Mesendoderm (in vitro differentiated cells): ENCODE measurements around the gene PTPRD.

Experiments used
- DNase-seq: peaks from one replicate; pipeline ENCODE4 v3.0.0; 2013
- H2AK5ac ChIP-seq: 2 replicates; pipeline ENCODE4 v1.6.1; 2013; ENCODE audit warnings: low read length, inconsistent platforms
- H2BK120ac ChIP-seq: 2 replicates; pipeline ENCODE4 v1.6.1; 2013; ENCODE audit warnings: low read depth, mild to moderate bottlenecking, low read length, moderate library complexity, mixed read lengths
- H2BK15ac ChIP-seq: replicated peaks from 2 replicates; pipeline ENCODE4 v1.6.1; 2013; ENCODE audit warnings: low read depth, mild to moderate bottlenecking, moderate library complexity
- H2BK5ac ChIP-seq: 2 replicates; pipeline ENCODE4 v1.6.1; 2013; ENCODE audit warnings: low read length, inconsistent platforms
- H3K18ac ChIP-seq: 2 replicates; pipeline ENCODE4 v1.6.1; 2013; ENCODE audit warnings: mild to moderate bottlenecking, low read length, mixed read lengths
- H3K23ac ChIP-seq: one replicate; pipeline ENCODE4 v1.6.1; 2013; ENCODE audit warnings: low read length
- H3K27ac ChIP-seq: 2 replicates; pipeline ENCODE4 v1.5.1; 2013; ENCODE audit warnings: low read depth, mild to moderate bottlenecking, inconsistent platforms, low read length, moderate library complexity
- H3K27me3 ChIP-seq: 2 replicates; pipeline ENCODE4 v1.6.1; 2013; ENCODE audit warnings: low read length, control low read depth, mild to moderate bottlenecking, inconsistent platforms; ENCODE audit not compliant: insufficient read depth, poor library complexity
- H3K36me3 ChIP-seq: 2 replicates; pipeline ENCODE4 v1.6.1; 2013; ENCODE audit warnings: low read length, inconsistent platforms; ENCODE audit not compliant: control insufficient read depth, insufficient read depth
- H3K4ac ChIP-seq: one replicate; pipeline ENCODE4 v1.6.1; 2013; ENCODE audit warnings: low read depth, mild to moderate bottlenecking, low read length, moderate library complexity
- H3K4me1 ChIP-seq: 2 replicates; pipeline ENCODE4 v1.6.1; 2013; ENCODE audit warnings: low read depth, low read length, inconsistent platforms; ENCODE audit not compliant: control insufficient read depth
- H3K4me2 ChIP-seq: 2 replicates; pipeline ENCODE4 v1.6.1; 2013; ENCODE audit warnings: low read length
- H3K4me3 ChIP-seq: 2 replicates; pipeline ENCODE4 v1.5.1; 2013; ENCODE audit warnings: mild to moderate bottlenecking, low read length
- H3K56ac ChIP-seq: one replicate; pipeline ENCODE4 v1.6.1; 2013; ENCODE audit warnings: low read length
- H3K79me1 ChIP-seq: 2 replicates; pipeline ENCODE4 v1.6.1; 2013; ENCODE audit warnings: low read length, inconsistent platforms
- H3K79me2 ChIP-seq: 2 replicates; pipeline ENCODE4 v1.6.1; 2013; ENCODE audit warnings: mild to moderate bottlenecking, low read length; ENCODE audit not compliant: control insufficient read depth, insufficient read depth
- H3K9ac ChIP-seq: 2 replicates; pipeline ENCODE4 v1.6.1; 2013; ENCODE audit warnings: low read length, inconsistent platforms
- H4K5ac ChIP-seq: one replicate; pipeline ENCODE4 v1.6.1; 2013; ENCODE audit warnings: low read length
- H4K8ac ChIP-seq: one replicate; pipeline ENCODE4 v1.6.1; 2013; ENCODE audit warnings: low read depth, mild to moderate bottlenecking, control low read depth, low read length, moderate library complexity
- WGBS: extraction: QIAGEN DNeasy Blood & Tissue Kit; methylation state at CpG from one replicate; pipeline ENCODE4 v1.1.7; 2013; ENCODE audit warnings: low lambda C conversion rate, missing lambda C conversion rate; ENCODE audit not compliant: insufficient coverage; ENCODE audit errors: extremely low coverage; 5-methylcytosine and 5-hydroxymethylcytosine counted together

The PTPRD gene

DNA sequence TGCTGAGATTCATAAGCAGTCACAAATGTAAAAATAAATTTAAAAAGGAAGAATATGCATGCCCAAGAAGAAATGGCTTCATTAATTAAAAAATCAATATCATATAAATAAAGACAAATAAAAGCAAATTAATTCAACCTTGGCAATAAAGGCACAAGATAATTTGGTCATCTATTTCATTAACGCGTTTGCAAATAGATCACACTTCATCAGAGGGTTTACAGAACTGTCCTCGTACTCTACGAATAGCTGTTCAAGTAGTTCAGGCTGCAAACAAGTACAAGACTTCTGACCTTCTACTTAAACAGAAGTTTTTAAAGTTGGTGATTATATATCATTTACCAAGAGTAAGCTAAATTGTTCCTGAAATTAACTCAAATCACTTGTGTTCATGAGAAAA lies 2038.0 kb downstream of the PTPRD start:
- Histone ChIP-seq H3K4ac (no peak overlapping the region), H3K9ac (no peak overlapping the region), H3K4me1 (peaks cover 3% of the 10 kb centered on the region), H3K79me1 (peaks cover 1% of the 10 kb centered on the region), H2BK15ac (no peak overlapping the region), H2BK120ac (no peak overlapping the region), H2AK5ac (no peak overlapping the region), H3K36me3 (no peaks in the 10 kb centered on the region), H3K79me2 (no peaks in the 10 kb centered on the region), H4K5ac (no peak overlapping the region), H4K8ac (no peak overlapping the region), H3K18ac (no peak overlapping the region), H3K4me3 (no peak overlapping the region), H2BK5ac (no peak overlapping the region), H3K27ac (no peak overlapping the region), H3K27me3 (no peaks in the 10 kb centered on the region), H3K56ac (no peak overlapping the region), H3K4me2 (no peak overlapping the region), H3K23ac (no peak overlapping the region)
- WGBS, result no CpG with 5 or more reads among the region's 4 CpGs
- DNase-seq, result no peak

DNA sequence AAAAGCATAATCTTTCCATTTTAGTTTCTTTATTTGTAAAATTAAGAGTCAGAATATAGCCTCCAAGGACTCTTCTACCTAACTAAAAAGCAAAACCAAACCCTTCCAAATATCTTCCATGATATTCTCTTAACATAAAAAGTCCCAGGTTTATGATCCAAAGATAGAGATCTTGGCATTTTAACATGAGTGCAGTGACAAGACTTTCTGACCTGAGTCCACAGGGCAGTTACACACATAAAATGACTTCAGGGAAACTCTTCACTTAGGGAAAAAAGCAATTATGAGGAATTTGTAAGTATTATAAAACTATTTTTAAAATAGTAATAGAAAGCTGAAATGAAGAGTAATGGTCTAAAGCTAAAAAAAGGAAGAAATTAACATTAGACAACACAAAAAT lies 2040.6 kb downstream of the PTPRD start:
- H3K9ac ChIP-seq, result no peak overlapping the region
- H3K27me3 ChIP-seq, result no peaks in the 10 kb centered on the region
- H3K79me1 ChIP-seq, result peaks cover 2% of the 10 kb centered on the region
- H3K4ac ChIP-seq, result no peak overlapping the region
- no peak overlapping the region for H4K5ac ChIP-seq
- no peak overlapping the region for H3K4me2 ChIP-seq
- no peak overlapping the region for H2BK15ac ChIP-seq
- H3K18ac ChIP-seq, result no peak overlapping the region
- no peaks in the 10 kb centered on the region for H3K4me1 ChIP-seq
- no peak overlapping the region for H2BK5ac ChIP-seq
- no peak overlapping the region for H3K4me3 ChIP-seq
- H3K79me2 ChIP-seq, result no peaks in the 10 kb centered on the region
- H3K36me3 ChIP-seq, result no peaks in the 10 kb centered on the region
- H2AK5ac ChIP-seq, result no peak overlapping the region
- H3K23ac ChIP-seq, result no peak overlapping the region
- H2BK120ac ChIP-seq, result no peak overlapping the region
- no peak overlapping the region for H3K27ac ChIP-seq
- H3K56ac ChIP-seq, result no peak overlapping the region
- no peak for DNase-seq
- H4K8ac ChIP-seq, result no peak overlapping the region

DNA sequence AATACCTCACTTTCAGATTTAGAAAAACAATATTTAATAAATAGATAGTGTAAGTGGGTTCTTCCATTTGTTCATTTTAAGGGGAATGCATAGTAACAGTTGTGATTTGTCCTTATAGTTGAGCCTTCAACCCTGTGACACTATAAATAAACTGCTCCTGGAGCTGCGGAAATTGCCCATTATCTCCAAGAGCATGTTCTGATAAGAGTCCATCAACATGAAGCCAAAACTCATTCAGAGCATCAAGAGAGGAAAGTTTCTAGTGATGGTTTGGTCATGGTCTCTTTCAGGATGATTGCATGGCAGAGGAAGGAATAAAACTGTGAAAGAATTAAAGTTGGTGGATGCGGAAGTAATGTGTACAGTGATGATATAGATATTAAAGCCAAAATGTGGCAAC lies 2041.2 kb downstream of the PTPRD start:
- no peak overlapping the region for H2BK120ac ChIP-seq
- H3K4me2 ChIP-seq, result no peak overlapping the region
- H3K4me1 ChIP-seq, result no peaks in the 10 kb centered on the region
- no peaks in the 10 kb centered on the region for H3K27me3 ChIP-seq
- H3K79me2 ChIP-seq, result no peaks in the 10 kb centered on the region
- no peak overlapping the region for H3K4ac ChIP-seq
- no peak overlapping the region for H4K5ac ChIP-seq
- no peak overlapping the region for H2AK5ac ChIP-seq
- no peak overlapping the region for H3K9ac ChIP-seq
- peak; percentile 22 for DNase-seq
- H2BK15ac ChIP-seq, result no peak overlapping the region
- no peak overlapping the region for H3K18ac ChIP-seq
- H3K56ac ChIP-seq, result no peak overlapping the region
- H4K8ac ChIP-seq, result no peak overlapping the region
- H3K79me1 ChIP-seq, result peaks cover 3% of the 10 kb centered on the region
- H3K36me3 ChIP-seq, result no peaks in the 10 kb centered on the region
- no peak overlapping the region for H3K23ac ChIP-seq
- H3K27ac ChIP-seq, result no peak overlapping the region
- no peak overlapping the region for H3K4me3 ChIP-seq
- H2BK5ac ChIP-seq, result no peak overlapping the region
- no CpG with 5 or more reads among the region's 2 CpGs for WGBS

DNA sequence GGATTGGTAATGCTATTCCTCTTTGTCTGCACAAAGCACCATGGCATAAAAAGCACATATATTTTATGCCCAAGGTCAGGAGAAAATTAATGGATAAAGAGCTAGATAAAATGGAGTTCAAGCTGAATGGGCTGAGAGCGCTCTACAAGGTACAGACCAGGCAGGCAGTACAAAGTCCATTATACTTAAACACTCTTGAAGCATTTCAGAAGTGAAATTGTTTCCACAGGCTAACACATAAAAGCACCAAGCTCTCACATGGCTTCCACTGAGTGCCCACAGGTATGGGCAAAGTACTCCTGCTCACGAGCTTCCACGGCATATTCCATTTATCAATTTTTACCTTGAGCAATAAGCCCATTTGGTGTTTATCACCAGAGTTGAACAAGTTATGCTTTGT lies 2042.0 kb downstream of the PTPRD start:
- H3K79me2 ChIP-seq, result no peaks in the 10 kb centered on the region
- H3K27ac ChIP-seq, result no peak overlapping the region

DNA sequence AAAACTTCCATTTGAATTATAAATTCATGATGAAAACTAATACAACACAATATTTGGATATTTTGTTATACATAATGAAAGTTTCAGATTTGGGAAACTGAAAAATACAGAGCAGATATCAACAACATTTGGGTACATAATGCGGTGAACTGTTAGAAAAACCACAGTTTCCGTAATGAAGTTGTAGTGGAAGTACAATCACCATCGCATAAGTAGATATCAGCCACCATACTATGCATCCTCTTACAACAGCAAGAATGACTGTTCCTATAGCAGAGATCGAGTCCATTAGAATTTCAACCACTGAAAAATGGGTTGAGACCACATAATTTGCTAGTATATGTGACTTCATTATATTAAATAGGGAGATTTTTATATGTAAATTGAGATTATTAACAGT lies 2043.0 kb downstream of the PTPRD start:
- H2BK5ac ChIP-seq, result no peak overlapping the region
- H3K36me3 ChIP-seq, result no peaks in the 10 kb centered on the region
- no peak overlapping the region for H2BK15ac ChIP-seq
- no peak for DNase-seq
- H3K4me2 ChIP-seq, result no peak overlapping the region
- no peak overlapping the region for H3K9ac ChIP-seq
- H2AK5ac ChIP-seq, result no peak overlapping the region
- peaks cover 2% of the 10 kb centered on the region for H3K79me1 ChIP-seq
- H3K79me2 ChIP-seq, result no peaks in the 10 kb centered on the region
- H3K18ac ChIP-seq, result no peak overlapping the region
- no CpG with 5 or more reads among the region's 4 CpGs for WGBS
- no peak overlapping the region for H2BK120ac ChIP-seq
- no peak overlapping the region for H3K4ac ChIP-seq
- H3K27me3 ChIP-seq, result no peaks in the 10 kb centered on the region
- no peak overlapping the region for H3K23ac ChIP-seq
- H3K4me1 ChIP-seq, result no peaks in the 10 kb centered on the region
- H4K8ac ChIP-seq, result no peak overlapping the region
- no peak overlapping the region for H3K4me3 ChIP-seq
- no peak overlapping the region for H3K56ac ChIP-seq
- no peak overlapping the region for H3K27ac ChIP-seq
- no peak overlapping the region for H4K5ac ChIP-seq

More for the DNA sequence above, 2042.0 kb downstream of the PTPRD start:
- H3K23ac ChIP-seq, result no peak overlapping the region
- H3K27me3 ChIP-seq, result no peaks in the 10 kb centered on the region
- no peak overlapping the region for H2BK15ac ChIP-seq
- H3K36me3 ChIP-seq, result no peaks in the 10 kb centered on the region
- H3K4ac ChIP-seq, result no peak overlapping the region
- H3K4me1 ChIP-seq, result no peaks in the 10 kb centered on the region
- no peak for DNase-seq
- H3K79me1 ChIP-seq, result peaks cover 2% of the 10 kb centered on the region
- H4K5ac ChIP-seq, result no peak overlapping the region
- H2BK5ac ChIP-seq, result no peak overlapping the region
- no peak overlapping the region for H3K9ac ChIP-seq
- no peak overlapping the region for H3K18ac ChIP-seq
- no peak overlapping the region for H2AK5ac ChIP-seq
- no peak overlapping the region for H3K56ac ChIP-seq
- H2BK120ac ChIP-seq, result no peak overlapping the region
- no peak overlapping the region for H3K4me3 ChIP-seq
- H3K4me2 ChIP-seq, result no peak overlapping the region
- no CpG with 5 or more reads among the region's 3 CpGs for WGBS
- H4K8ac ChIP-seq, result no peak overlapping the region

DNA sequence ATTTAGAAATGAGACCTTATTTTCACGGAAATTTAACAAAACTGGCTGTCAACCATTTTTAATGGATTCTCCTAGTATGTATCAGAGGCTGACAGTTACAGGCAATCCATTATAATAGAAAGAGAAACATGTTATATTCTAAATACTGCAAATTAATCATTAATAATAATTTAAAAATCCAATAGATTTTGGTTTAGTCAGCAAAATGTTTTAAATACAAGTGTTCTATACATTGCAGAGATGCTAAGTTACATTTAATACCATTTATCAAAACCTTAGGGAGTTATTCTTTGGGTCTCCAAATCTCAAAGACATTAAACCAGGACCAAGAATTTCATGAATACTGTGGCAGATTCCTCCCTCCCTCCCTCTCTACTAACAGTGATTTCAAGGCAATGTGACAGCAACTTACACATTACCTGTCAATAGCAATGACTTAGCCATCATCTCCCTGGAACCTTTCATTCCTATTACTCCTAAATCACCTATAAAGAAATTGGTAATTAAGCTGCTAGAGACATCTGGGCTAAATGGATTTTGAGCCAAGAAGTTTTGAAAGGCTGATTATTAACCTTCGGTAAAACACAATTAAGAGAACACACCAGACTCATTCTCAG lies 2044.7 kb downstream of the PTPRD start:
- Histone ChIP-seq H4K8ac (no peak overlapping the region), H3K23ac (no peak overlapping the region), H3K9ac (no peak overlapping the region), H2BK15ac (no peak overlapping the region), H2BK120ac (no peak overlapping the region), H3K4me2 (no peak overlapping the region), H3K27ac (no peak overlapping the region), H3K4ac (no peak overlapping the region), H2BK5ac (no peak overlapping the region), H2AK5ac (no peak overlapping the region), H3K36me3 (no peaks in the 10 kb centered on the region), H3K79me2 (no peaks in the 10 kb centered on the region), H3K79me1 (peaks cover 2% of the 10 kb centered on the region), H3K4me3 (no peak overlapping the region), H3K18ac (no peak overlapping the region), H4K5ac (no peak overlapping the region), H3K27me3 (no peaks in the 10 kb centered on the region), H3K56ac (no peak overlapping the region), H3K4me1 (no peaks in the 10 kb centered on the region)
- DNase-seq, result no peak
- no CpG with 5 or more reads among the region's 2 CpGs for WGBS
